NCI-H2196 (cell line): ENCODE results near the gene EEPD1.
"Not testable (repeated sequence)": the region's sequence is repeated elsewhere in the genome, so short reads cannot be mapped to it uniquely, and the experiment has no call there.

Experiments used
- DNase-seq: peaks from one replicate; lab custom pipeline; 2025; ENCODE audit not compliant: unreplicated experiment; lab: John Stamatoyannopoulos, UW

Gene EEPD1

GRCh38 chr7:36128448-36129047 is 24.5 kb upstream of the EEPD1 start:
- DNase-seq = peak; percentile 73

DNA sequence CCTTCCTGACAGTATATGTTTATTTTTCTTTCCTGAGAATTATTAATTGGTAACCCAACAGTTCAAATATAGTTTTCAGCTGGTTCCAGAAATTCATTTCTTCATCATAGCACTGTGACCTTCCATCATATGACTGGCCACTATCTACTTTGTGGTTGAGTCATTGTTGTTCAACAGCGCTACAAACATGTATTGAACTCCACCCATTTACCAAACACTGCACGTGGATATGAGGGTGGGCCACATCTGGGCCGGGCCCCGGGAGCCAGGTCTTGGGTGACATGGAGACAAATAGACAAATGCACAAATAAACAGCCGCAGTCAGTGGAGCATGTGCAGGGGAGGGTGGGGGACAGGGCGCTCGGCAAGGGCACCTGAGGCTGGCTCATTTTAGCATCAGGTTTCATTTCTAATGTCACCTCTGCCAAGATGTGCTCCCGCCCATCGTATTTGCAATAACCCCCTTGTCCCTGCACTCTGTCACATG is 24.0 kb upstream of the EEPD1 start:
- DNase-seq = no peak

DNA sequence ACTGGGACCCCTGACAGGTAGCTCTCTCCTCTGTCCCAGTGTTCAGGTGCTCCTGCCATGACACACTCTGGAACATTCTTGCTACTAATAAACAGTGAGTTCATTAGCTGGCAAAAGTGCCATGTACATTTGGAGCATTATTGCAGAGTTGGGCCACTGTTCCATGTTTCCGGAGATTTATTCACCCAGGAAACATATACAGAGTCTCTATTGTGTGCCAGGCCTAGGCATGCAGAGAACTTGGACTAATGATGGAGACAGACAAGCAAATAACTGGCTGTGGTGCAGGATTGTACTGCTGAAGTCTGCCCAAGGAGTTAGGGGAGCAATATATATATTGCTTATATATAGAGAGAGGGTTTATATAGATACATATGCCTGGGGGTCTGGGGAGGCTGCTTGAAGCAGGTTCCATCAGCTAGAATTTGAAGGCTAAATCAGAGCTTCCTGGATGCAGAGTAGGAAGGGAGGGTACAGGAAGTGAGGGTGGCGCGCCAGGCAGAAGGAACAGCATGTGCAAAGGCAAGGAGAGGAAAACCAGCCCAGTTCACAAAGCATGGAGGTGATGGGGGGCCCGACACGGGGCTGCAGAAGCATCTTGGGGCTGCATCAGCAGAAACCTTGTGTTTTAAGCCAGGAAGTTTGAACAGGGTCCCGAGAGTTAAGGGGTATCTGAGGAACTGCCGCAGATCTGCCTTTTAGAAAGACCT is 22.7 kb upstream of the EEPD1 start:
- DNase-seq = no peak

DNA sequence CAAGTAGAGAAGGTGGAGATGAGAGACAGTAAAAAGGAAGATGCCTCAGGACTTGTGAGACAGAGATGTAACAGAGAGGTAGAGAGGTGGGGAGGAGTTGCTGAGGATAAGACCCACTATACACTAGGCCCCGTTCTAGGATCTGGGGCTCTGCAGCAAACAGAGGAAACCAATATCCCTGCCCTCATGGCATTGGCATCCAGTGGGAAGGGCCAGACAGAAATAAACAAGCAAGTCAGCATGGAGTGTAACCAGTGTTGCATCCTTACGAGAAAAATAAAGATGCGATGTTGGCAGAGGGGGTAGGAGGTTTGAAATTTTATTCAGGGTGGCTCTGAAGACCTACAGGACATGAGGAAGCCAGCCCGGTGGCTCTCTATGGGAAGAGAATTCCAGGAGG is 22.0 kb upstream of the EEPD1 start:
- DNase-seq = no peak

DNA sequence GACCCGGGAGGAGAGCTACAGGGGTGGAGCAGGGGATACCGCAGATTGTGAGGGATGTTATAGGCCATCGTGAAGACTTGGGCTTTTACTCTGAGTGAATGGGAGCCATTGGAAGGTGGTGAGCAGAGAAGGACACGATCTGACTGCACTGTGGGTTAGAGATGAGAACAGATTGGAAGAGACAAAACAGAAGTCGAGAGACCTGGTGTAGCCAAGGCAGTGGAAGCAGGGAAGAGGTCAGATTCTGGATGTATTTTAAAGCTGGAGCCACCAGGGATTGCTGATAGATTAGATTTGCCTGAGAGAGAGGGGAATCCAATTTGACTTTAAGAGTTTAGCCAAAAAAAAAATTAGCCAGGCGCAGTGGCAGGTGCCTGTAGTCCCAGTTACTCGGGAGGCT is 21.6 kb upstream of the EEPD1 start:
- DNase-seq = no peak

DNA sequence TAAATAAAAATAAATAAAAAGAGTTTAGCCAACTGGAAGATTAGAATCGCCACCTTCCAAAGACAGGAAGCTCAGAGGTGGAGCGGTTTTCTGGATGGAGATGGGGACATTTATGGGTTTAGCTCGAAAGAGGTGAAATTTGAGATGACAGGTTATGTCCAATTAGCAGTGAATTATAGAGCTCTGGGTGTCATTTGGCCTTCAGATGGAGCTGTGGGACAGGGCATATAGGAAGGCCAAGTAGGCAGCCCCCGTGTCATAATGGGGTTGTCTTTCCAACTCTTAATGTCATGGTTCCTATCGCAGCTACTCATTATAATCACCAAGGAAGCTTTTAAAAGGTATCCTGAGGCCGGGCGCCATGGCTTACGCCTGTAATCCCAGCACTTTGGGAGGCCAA is 21.0 kb upstream of the EEPD1 start:
- no peak for DNase-seq

DNA sequence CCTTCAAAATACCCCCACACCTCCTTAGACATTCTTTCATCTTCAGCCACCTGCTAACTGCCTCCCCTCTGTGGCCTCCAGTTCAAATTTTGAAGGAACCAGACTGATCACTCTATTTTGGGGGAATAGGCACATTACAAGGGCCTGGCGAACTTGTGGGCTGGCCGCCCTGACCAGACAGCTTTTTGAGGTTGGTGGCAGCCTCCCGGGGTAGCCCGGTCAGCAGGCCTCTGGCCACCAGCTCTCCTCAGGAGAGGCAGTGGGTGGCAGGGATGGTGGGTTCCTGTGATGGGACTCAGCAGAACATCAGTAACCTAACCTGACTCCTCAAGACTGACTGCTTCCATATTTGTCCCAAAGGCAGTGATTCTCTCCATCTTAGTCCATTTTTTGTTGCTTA is 17.4 kb upstream of the EEPD1 start:
- no peak for DNase-seq

GRCh38 chr7:36137258-36137657 is 15.8 kb upstream of the EEPD1 start:
- DNase-seq = no peak

GRCh38 chr7:36137754-36138153 is 15.3 kb upstream of the EEPD1 start:
- DNase-seq = no peak

- DNase-seq = no peak
These were observed 14.8 kb upstream of the EEPD1 start for GRCh38 chr7:36138209-36138608.

GRCh38 chr7:36141351-36141750 is 11.7 kb upstream of the EEPD1 start:
- no peak for DNase-seq

DNA sequence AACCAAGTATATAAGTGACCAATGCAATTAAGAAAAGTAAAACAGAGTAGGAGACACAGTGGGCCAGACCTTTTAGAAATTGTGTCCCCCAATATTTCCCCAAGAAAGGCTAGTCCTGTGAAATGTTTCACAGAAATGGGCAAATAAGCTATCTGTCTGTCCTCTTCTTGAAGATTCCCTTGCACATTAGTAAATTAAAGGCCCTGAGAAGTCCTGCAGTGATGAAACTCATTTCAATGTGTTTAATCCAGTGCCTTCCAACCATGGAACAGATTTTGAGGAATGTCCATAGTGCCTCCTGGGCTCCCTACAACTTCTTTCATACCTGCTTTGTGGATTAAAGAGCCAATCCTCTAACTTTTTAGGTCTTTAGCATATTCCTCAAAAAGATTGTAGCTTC is 11.2 kb upstream of the EEPD1 start:
- DNase-seq = no peak

- no peak for DNase-seq
These were observed 8.9 kb upstream of the EEPD1 start for GRCh38 chr7:36144189-36144588.

DNA sequence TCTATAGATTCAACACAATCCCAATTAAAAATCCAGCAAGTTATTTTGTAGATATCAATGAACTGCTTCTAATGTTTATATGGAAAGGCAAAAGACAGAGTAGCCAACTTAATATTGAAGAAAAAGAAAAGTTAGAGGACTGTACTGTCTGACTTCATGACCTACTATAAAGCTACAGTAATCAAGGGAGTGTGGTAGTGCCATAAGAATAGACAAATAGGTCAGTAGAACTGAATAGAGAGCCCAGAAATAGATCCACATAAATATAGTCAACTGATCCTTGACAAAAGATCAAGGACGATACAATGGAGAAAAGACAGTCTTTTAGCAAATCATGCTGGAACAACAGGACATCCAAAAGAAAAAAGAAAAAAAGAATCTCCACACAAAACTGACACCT is 7.4 kb upstream of the EEPD1 start:
- DNase-seq = no peak

DNA sequence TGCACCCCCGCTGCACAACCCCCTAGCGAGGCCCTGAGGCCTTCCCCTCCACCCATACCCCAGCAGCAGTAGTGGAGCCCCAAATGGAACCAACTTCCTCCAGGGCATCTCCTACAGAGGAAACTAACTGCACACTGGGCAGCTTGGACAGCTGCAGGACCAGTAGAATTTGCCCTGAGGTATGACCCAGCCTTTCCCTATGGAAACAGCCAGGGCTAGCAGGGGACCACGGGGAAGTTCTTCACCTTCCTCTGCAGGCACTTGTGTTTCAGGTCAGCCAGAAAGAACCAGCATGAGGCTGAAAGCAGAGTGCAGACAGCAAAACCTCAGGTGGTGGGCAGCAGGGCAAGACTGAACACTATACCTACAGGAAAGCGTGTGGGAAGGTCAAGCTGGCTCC is 5.7 kb upstream of the EEPD1 start:
- no peak for DNase-seq

- no peak for DNase-seq
These were observed 4.5 kb upstream of the EEPD1 start for GRCh38 chr7:36148422-36149065.

DNA sequence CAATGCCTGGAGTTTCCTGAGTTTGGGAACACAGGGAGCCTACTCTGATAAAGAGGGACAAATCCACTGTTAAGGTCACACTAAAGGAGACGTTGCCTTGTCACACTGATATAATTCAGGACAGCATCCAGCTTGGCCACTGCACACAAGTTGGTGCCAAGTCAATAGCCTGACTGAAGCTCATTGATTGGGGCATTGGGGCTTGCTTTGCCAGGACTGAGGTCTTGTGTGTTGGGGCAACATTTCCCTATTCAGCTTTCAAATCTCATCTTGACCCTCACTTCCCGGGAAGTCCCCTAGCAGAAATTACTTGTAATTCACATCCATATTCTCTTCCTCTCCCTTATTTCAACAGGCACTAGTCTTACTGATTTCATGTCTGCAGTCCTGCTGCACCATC is 3.8 kb upstream of the EEPD1 start:
- DNase-seq = not testable (repeated sequence)

- DNase-seq = no peak
These were observed 3.2 kb upstream of the EEPD1 start for GRCh38 chr7:36149694-36150452.

GRCh38 chr7:36151921-36152755 is 916 bp upstream of the EEPD1 start:
- no peak for DNase-seq

GRCh38 chr7:36153571-36154097 is 580 bp downstream of the EEPD1 start:
- DNase-seq = no peak
